GM13977 (cell line): ENCODE measurements around the gene KCNQ5.

Source experiments
- DNase-seq: peaks from one replicate; pipeline ENCODE4 v3.0.0; 2012; ENCODE audit warnings: low spot score
- in situ Hi-C: fragments of 300-500 bp; cut with MboI; formaldehyde crosslinking; loops from one replicate; pipeline ENCODE4 v1.12.0; 2022; ENCODE audit warnings: low sequenced_read_pairs, low pct_unique_long_range_greater_than_20kb, mixed read lengths, inconsistent platforms; ENCODE audit not compliant: unreplicated experiment
- TF ChIP-seq, protein P1 (sequence below): IDR thresholded peaks from 2 replicates; pipeline ENCODE4 v1.5.1; 2012; ENCODE audit warnings: mild to moderate bottlenecking, control low read depth; ENCODE audit not compliant: insufficient read depth; ENCODE audit errors: extremely low read depth, missing control alignments

Gene KCNQ5

GRCh38 chr6:72783035-72783434 is 161.2 kb downstream of the KCNQ5 start:
- in situ Hi-C loops, result no loop called here
- TF ChIP-seq, protein P1, sequence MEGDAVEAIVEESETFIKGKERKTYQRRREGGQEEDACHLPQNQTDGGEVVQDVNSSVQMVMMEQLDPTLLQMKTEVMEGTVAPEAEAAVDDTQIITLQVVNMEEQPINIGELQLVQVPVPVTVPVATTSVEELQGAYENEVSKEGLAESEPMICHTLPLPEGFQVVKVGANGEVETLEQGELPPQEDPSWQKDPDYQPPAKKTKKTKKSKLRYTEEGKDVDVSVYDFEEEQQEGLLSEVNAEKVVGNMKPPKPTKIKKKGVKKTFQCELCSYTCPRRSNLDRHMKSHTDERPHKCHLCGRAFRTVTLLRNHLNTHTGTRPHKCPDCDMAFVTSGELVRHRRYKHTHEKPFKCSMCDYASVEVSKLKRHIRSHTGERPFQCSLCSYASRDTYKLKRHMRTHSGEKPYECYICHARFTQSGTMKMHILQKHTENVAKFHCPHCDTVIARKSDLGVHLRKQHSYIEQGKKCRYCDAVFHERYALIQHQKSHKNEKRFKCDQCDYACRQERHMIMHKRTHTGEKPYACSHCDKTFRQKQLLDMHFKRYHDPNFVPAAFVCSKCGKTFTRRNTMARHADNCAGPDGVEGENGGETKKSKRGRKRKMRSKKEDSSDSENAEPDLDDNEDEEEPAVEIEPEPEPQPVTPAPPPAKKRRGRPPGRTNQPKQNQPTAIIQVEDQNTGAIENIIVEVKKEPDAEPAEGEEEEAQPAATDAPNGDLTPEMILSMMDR, result no peak
- DNase-seq, result no peak

GRCh38 chr6:72783666-72784065 is 161.8 kb downstream of the KCNQ5 start:
- TF ChIP-seq, protein P1, result no peak
- in situ Hi-C loops, result no loop called here
- DNase-seq, result no peak

GRCh38 chr6:72784071-72784470 is 162.2 kb downstream of the KCNQ5 start:
- TF ChIP-seq, protein P1, result no peak
- in situ Hi-C loops, result no loop called here
- no peak for DNase-seq

DNA sequence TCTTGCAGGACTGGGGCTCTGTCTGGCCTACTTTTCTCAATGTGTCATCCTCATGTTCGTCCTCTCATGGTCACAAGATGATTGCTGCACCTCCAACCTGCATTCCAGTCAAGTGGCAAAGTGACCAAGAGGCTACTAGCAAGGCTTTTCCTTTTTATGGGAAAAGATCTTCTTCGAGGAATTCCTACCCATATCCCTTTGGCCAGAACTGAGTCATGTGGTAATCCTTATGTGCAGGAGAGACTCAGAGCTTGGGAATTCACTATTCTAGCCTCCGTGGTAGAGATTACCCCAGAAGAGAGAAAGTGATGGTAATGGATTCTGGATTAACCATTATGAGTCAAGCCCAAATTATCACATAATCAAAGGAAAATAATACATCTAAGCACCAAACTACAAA is 162.7 kb downstream of the KCNQ5 start:
- TF ChIP-seq, protein P1, result no peak
- no peak for DNase-seq
- in situ Hi-C loops, result no loop called here

DNA sequence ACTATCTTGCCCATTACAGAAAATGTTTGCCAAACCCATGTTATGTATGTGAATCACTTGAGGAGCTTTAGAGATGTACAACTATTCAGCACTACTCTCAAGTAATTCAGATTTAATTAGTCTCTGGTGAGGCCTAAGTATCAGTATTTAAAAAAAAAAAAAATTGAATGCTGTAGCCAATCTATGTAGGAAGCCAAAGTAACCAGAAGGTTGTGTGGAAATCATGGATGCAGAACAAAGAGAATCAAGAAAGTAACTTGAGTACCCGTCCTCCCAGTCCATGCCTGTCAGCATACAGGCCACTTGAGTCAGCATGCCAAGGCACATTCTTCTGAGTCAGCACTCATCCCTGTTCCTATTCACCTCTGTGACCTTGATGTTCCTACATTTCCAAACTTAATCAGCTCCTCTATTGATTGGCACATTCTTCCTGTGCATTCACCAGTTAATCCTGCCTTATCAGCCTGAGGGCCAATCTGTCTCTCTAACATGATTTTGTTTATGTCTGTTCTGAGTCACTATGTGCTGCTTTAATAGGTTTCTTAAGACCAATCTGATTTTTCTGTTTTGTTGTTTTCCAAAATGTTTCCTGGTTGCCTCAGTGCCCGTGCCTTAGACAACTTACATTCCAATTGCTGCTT is 165.6 kb downstream of the KCNQ5 start:
- TF ChIP-seq, protein P1, result no peak
- no peak for DNase-seq
- in situ Hi-C loops, result no loop called here

DNA sequence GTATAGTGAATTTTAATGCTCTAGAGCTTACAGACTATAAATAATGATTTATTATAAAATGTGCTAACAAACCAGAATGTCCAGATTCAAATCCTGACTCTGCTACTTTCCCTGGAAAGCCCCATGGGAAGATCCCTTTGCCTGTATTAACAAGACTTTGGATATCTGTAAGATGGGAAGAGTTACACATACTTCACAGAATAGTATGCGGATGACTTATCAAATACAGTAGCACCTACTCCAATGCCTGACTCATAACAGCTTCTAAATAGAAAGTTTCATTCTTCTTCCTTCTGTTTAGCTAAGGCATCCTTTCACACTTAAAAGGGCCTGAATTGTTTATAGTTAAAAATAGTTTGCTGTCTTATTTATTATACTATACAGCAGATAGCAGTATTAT is 166.3 kb downstream of the KCNQ5 start:
- TF ChIP-seq, protein P1, result no peak
- no peak for DNase-seq
- in situ Hi-C loops, result no loop called here
